K562 (cell line): ENCODE data around the gene TRIM45. TPM values are rescaled to one million over a fixed set of nuclear protein-coding genes. Genes with fewer than 3 reads are reported as not detected.

Source experiments
- ATF1 ChIP-seq, 2 experiments: fragments of 450-650 bp in 1 of 2; IDR thresholded peaks; 2 replicates each; pipeline ENCODE4 v1.6.1; 2016; ENCODE audit warnings: missing compliant biosample characterization in 1 of 2, missing genetic modification characterization in 1 of 2
- ATF3 ChIP-seq, 2 experiments: fragments of 450-650 bp in 1 of 2; sonication (generic) in 1 of 2; formaldehyde crosslinking in 1 of 2; IDR thresholded peaks in 1 of 2; conservative IDR thresholded peaks in 1 of 2; 2 replicates each; pipeline versions ENCODE4 v1.6.1 to v1.8.1; 2016 to 2023; ENCODE audit warnings: mild to moderate bottlenecking in 2 of 2, moderate library complexity in 2 of 2, inconsistent platforms in 1 of 2, missing genetic modification reagents in 1 of 2
- ATF7 ChIP-seq: fragments of 450-650 bp; IDR thresholded peaks from 2 replicates; pipeline ENCODE4 v1.7.1; 2014; ENCODE audit warnings: mild to moderate bottlenecking, moderate library complexity
- BHLHE40 ChIP-seq: IDR thresholded peaks from 2 replicates; pipeline ENCODE4 v1.6.1; 2011; ENCODE audit warnings: low read length, improper control_type of control experiment
- BRCA1 ChIP-seq, 2 experiments: fragments of 450-650 bp in 1 of 2; sonication (generic) in 1 of 2; formaldehyde crosslinking in 1 of 2; IDR thresholded peaks; 2 replicates each; pipeline versions ENCODE4 v1.5.0 to v1.6.1; 2017 to 2020; ENCODE audit warnings: mild to moderate bottlenecking in 1 of 2, missing genetic modification reagents in 1 of 2
- C11orf30 ChIP-seq: fragments of 450-650 bp; IDR thresholded peaks from 2 replicates; pipeline ENCODE4 v1.6.1; 2016; ENCODE audit warnings: low read depth, mild to moderate bottlenecking
- ETV5 ChIP-seq: sonication (generic); formaldehyde crosslinking; IDR thresholded peaks from 2 replicates; pipeline ENCODE4 v1.4.0; 2020; ENCODE audit warnings: low read depth, mild to moderate bottlenecking, missing genetic modification reagents
- FOXA1 ChIP-seq: fragments of 450-650 bp; IDR thresholded peaks from 2 replicates; pipeline ENCODE4 v1.6.1; 2016; ENCODE audit warnings: mild to moderate bottlenecking, borderline replicate concordance
- FOXK2 ChIP-seq, 2 experiments: fragments of 450-650 bp; IDR thresholded peaks in 1 of 2; conservative IDR thresholded peaks in 1 of 2; 2 replicates each; pipeline ENCODE4 v1.6.1; 2016; ENCODE audit warnings: low read depth in 2 of 2, mild to moderate bottlenecking in 1 of 2
- GTF2F1 ChIP-seq: IDR thresholded peaks from 2 replicates; pipeline ENCODE4 v1.6.1; 2011; ENCODE audit warnings: low read depth, low read length, improper control_type of control experiment
- JUND ChIP-seq, 2 experiments: IDR thresholded peaks; 2 replicates in 1 of 2; 3 replicates in 1 of 2; pipeline ENCODE4 v1.6.1; 2011; ENCODE audit warnings: borderline replicate concordance in 2 of 2, low read depth in 2 of 2, low read length in 2 of 2, improper control_type of control experiment in 1 of 2, missing biosample characterization in 1 of 2, missing genetic modification characterization in 1 of 2, missing genetic modification reagents in 1 of 2
- LARP7 ChIP-seq: fragments of 450-650 bp; IDR thresholded peaks from 2 replicates; pipeline ENCODE4 v1.6.1; 2016
- LEF1 ChIP-seq: fragments of 450-650 bp; IDR thresholded peaks from 2 replicates; pipeline ENCODE4 v1.6.1; 2016; ENCODE audit warnings: mild to moderate bottlenecking
- MTA2 ChIP-seq: fragments of 450-650 bp; IDR thresholded peaks from 2 replicates; pipeline ENCODE4 v1.6.1; 2016; ENCODE audit warnings: low read depth
- NELFE ChIP-seq: IDR thresholded peaks from 2 replicates; pipeline ENCODE4 v1.6.1; 2011; ENCODE audit warnings: mild to moderate bottlenecking; ENCODE audit not compliant: insufficient read depth, insufficient read length
- NFATC3 ChIP-seq: fragments of 450-650 bp; IDR thresholded peaks from 2 replicates; pipeline ENCODE4 v1.6.1; 2017; ENCODE audit warnings: mild to moderate bottlenecking
- NFE2 ChIP-seq: IDR thresholded peaks from 2 replicates; pipeline ENCODE4 v1.6.1; 2014; ENCODE audit warnings: antibody characterized with exemption, low read depth
- PRDM10 ChIP-seq: fragments of 450-650 bp; IDR thresholded peaks from 2 replicates; pipeline ENCODE4 v1.6.1; 2018; ENCODE audit not compliant: partially characterized antibody
- SMAD3 ChIP-seq: fragments of 450-650 bp; formaldehyde crosslinking; conservative IDR thresholded peaks from 2 replicates; pipeline ENCODE4 v1.4.0; 2020; ENCODE audit warnings: mild to moderate bottlenecking
- SMARCB1 ChIP-seq: IDR thresholded peaks from 2 replicates; pipeline ENCODE4 v1.6.1; 2011; ENCODE audit warnings: improper control_type of control experiment, low read depth; ENCODE audit not compliant: insufficient read length
- TAL1 ChIP-seq: fragments of 450-650 bp; IDR thresholded peaks from 2 replicates; pipeline ENCODE4 v1.6.1; 2016; ENCODE audit warnings: mild to moderate bottlenecking
- TEAD2 ChIP-seq: fragments of 450-650 bp; IDR thresholded peaks from 2 replicates; pipeline ENCODE4 v1.6.1; 2016; ENCODE audit warnings: missing genetic modification characterization, control low read depth, missing compliant biosample characterization
- USF1 ChIP-seq: sonication (generic); formaldehyde crosslinking; IDR thresholded peaks from 2 replicates; pipeline ENCODE4 v1.9.0; 2022; ENCODE audit warnings: mild to moderate bottlenecking, missing genetic modification reagents
- ZFP30 ChIP-seq: fragments of 250-450 bp; sonication (Bioruptor Pico); IDR thresholded peaks from 2 replicates; pipeline ENCODE4 v1.8.0; 2022; ENCODE audit warnings: moderate library complexity, mild to moderate bottlenecking, inconsistent platforms, borderline replicate concordance
- ZNF445 ChIP-seq: fragments of 250-450 bp; sonication (Bioruptor Pico); IDR thresholded peaks from 2 replicates; pipeline ENCODE4 v1.4.0; 2020; ENCODE audit warnings: low read depth, mild to moderate bottlenecking, moderate library complexity
- polyA plus RNA-seq, 8 experiments: library from polyadenylated mRNA; depleted of rRNA in 4 of 8; stranded (reverse) in 5 of 8; unstranded in 3 of 8; fragments of >200 nt; fragmentation: Nextera tagmentation in 2 of 8; fragmentation: Illumina TruSeq in 1 of 8; extraction: Ambion mirVana in 2 of 8; extraction: Trizol in 1 of 8; gene quantifications; 2 replicates each; pipeline versions ENCODE4 v1.2.1 to v1.2.3, GENCODE V29; 2011 to 2014; ENCODE audit warnings: inconsistent platforms in 1 of 8, missing spikeins in 1 of 8
- total RNA-seq, 7 experiments: library from RNA; depleted of rRNA in 6 of 7; stranded (reverse); fragments of >200 nt in 6 of 7; fragmentation: Illumina TruSeq in 2 of 7; extraction: Trizol in 2 of 7; gene quantifications; 2 replicates each; pipeline versions ENCODE4 v1.2.1 to v1.2.3, GENCODE V29; 2011 to 2021; ENCODE audit warnings: low replicate concordance in 1 of 7

The TRIM45 gene
- total and polyA plus RNA-seq, 9 of the 15 experiments (the other 6 are each of a cell fraction or from before 2014, with no cell fraction given): 1.9 to 6.2 (median 3.6) TPM

GRCh38 chr1:117093091-117093534, 28.4 kb downstream of the TRIM45 start (continued):
- TF ChIP-seq FOXA1: no peak
- no peak for TF ChIP-seq ZNF445
- no peak for TF ChIP-seq LARP7
- no peak for TF ChIP-seq ETV5 (CRISPR knock-in tag)
- no peak for TF ChIP-seq NFATC3
- TF ChIP-seq ZFP30 (CRISPR knock-in tag): no peak
- peak; percentile 60; the same call in 1 of the 2 replicates for TF ChIP-seq JUND (IDR thresholded peaks at IDR 0.05; ENCODE audit: borderline replicate concordance, low read depth, low read length)
- TF ChIP-seq JUND (tag; IDR thresholded peaks at IDR 0.05; ENCODE audit: borderline replicate concordance, low read depth, low read length): peak; percentile 62; the same call in 1 of the 3 replicates
- no peak for TF ChIP-seq GTF2F1
- TF ChIP-seq SMARCB1: no peak
- TF ChIP-seq TEAD2 (tag): peak; percentile 95
- peak; percentile 59; the same call in 1 of the 2 replicates for TF ChIP-seq LEF1
- TF ChIP-seq ATF3 (IDR thresholded peaks at IDR 0.05): peak; percentile 67
- TF ChIP-seq ATF3 (CRISPR knock-in tag; conservative IDR thresholded peaks at IDR 0.05): no peak
- peak; percentile 93 for TF ChIP-seq C11orf30
- no peak for TF ChIP-seq USF1 (CRISPR knock-in tag)
- TF ChIP-seq FOXK2 (conservative IDR thresholded peaks at IDR 0.05 in 1 of 2, IDR thresholded peaks at IDR 0.05 in 1 of 2; ENCODE audit: low read depth in 2 of 2): peak; percentile 71 to 77; a peak in 3 of 4 replicates
- TF ChIP-seq SMAD3 (CRISPR knock-in tag): no peak
- TF ChIP-seq BHLHE40: peak; percentile 40; the same call in 1 of the 2 replicates
- no peak for TF ChIP-seq TAL1
- no peak for TF ChIP-seq ATF1 (CRISPR knock-in tag; IDR thresholded peaks at IDR 0.05)
- peak; percentile 55 for TF ChIP-seq ATF1 (tag; IDR thresholded peaks at IDR 0.05)
- TF ChIP-seq BRCA1 (IDR thresholded peaks at IDR 0.05): no peak
- TF ChIP-seq BRCA1 (CRISPR knock-in tag; IDR thresholded peaks at IDR 0.05): no peak
- peak; percentile 41; the same call in 1 of the 2 replicates for TF ChIP-seq ATF7
- peak; percentile 36 for TF ChIP-seq PRDM10
- TF ChIP-seq NELFE: no peak
- TF ChIP-seq NFE2: peak; percentile 91
- no peak for TF ChIP-seq MTA2
